Transverse colon (tissue), 4 donors: ENCODE results near the gene MBTPS1. TPM values are rescaled to one million over a fixed set of nuclear protein-coding genes. Genes with fewer than 3 reads are reported as not detected.
"Not testable (repeated sequence)": the region's sequence is repeated elsewhere in the genome, so short reads cannot be mapped to it uniquely, and the experiment has no call there.

Experiments used
- DNase-seq: peaks from one replicate; pipeline ENCODE4 v3.0.0-alpha.2; 2019
- H3K27ac ChIP-seq, 4 donors: fragments of 200-600 bp; sonication (generic); 2 replicates each; pipeline ENCODE4 v1.5.1; 2016 to 2018; ENCODE audit warnings: inconsistent platforms in 4 of 4
- H3K27me3 ChIP-seq: fragments of 200-600 bp; sonication (generic); 2 replicates; pipeline ENCODE4 v1.5.1; 2017; ENCODE audit warnings: inconsistent platforms
- H3K36me3 ChIP-seq, 4 donors: fragments of 200-600 bp; sonication (generic); 2 replicates each; pipeline ENCODE4 v1.5.1; 2017 to 2019; ENCODE audit warnings: inconsistent platforms in 4 of 4
- H3K4me1 ChIP-seq, 4 donors: fragments of 200-600 bp; sonication (generic); 2 replicates each; pipeline ENCODE4 v1.5.1; 2017 to 2020; ENCODE audit warnings: inconsistent platforms in 4 of 4
- H3K4me3 ChIP-seq, 4 donors: fragments of 200-600 bp; sonication (generic); 1 replicate in 1 of 4; 2 replicates in 3 of 4; pipeline versions ENCODE4 v1.5.1 to v1.6.1; 2017 to 2019; ENCODE audit warnings: inconsistent platforms in 4 of 4
- H3K9me3 ChIP-seq, 2 donors: fragments of 200-600 bp; sonication (generic); 2 replicates each; pipeline ENCODE4 v1.5.1; 2017 to 2019; ENCODE audit warnings: inconsistent platforms in 2 of 2
- EP300 ChIP-seq: sonication (generic); formaldehyde crosslinking; IDR thresholded peaks from one replicate; pipeline ENCODE4 v1.6.1; 2017; ENCODE audit warnings: antibody characterized with exemption, low read depth
- POLR2A ChIP-seq: fragments of 450-650 bp; IDR thresholded peaks from one replicate; pipeline ENCODE4 v1.6.1; 2016; ENCODE audit warnings: antibody characterized with exemption, mild to moderate bottlenecking, moderate library complexity
- POLR2AphosphoS5 ChIP-seq, 3 donors: sonication (generic); formaldehyde crosslinking; IDR thresholded peaks; one replicate each; pipeline ENCODE4 v1.6.1; 2016; ENCODE audit warnings: antibody characterized with exemption in 3 of 3
- WGBS, 2 donors: methylation state at CpG; one replicate each; pipeline ENCODE4 v1.1.5; 2018; ENCODE audit warnings: low coverage in 1 of 2; 5-methylcytosine and 5-hydroxymethylcytosine counted together
- in situ Hi-C, 4 donors: fragments of 200-750 bp; cut with MboI; loops; one replicate each; pipeline versions ENCODE4 v1.15.0 to v1.15.1; 2017; ENCODE audit warnings: low sequenced_read_pairs in 3 of 4, low pct_ligation_motif_present in 1 of 4, low pct_unique_long_range_greater_than_20kb in 1 of 4
- intact Hi-C: fragments of 100-400 bp; cut with DNase I; formaldehyde crosslinking; loops from one replicate; pipeline ENCODE4 v1.15.1; 2023; ENCODE audit warnings: low total_unique reads
- total RNA-seq, 4 donors: library from RNA; depleted of rRNA; stranded (reverse); fragments of >200 nt; gene quantifications; one replicate each; pipeline ENCODE4 v1.1.0, GENCODE V29; 2016
- TF ChIP-seq, protein P1 (sequence below), 5 experiments: fragments of 200-600 bp in 3 of 5; fragments of 450-650 bp in 2 of 5; sonication (generic) in 3 of 5; IDR thresholded peaks; 1 replicate in 2 of 5; 2 replicates in 3 of 5; pipeline ENCODE4 v1.5.1; 2016 to 2017; ENCODE audit warnings: antibody characterized with exemption in 5 of 5, inconsistent platforms in 3 of 5, mild to moderate bottlenecking in 2 of 5, moderate library complexity in 1 of 5

MBTPS1 gene
- total RNA-seq, 4 donors from 2014 or later: 53.7 to 110 (median 97.0) TPM

DNA sequence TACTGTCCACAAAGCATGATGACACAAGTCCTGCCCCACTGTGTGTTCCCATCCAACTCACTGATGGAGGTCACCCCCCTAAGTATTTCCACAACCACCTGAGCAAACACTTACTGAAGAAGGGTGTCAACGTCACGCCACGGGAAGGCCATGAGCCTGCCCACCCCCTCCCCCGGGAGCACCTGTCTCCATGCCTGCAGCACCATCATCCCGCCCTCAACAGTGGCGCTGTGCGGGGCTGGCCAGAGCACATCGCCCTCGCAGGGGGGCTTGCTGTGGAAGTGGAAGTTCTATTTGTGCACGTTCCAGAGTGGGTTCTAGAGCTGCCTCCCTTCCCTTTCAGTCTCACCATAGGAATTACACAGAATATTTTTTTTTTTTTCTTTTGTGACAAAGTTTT, 4.3 kb upstream of the MBTPS1 start:
- Histone ChIP-seq H3K9me3 (no peaks in the 10 kb centered on the region), H3K4me3 (no peak overlapping the region), H3K27ac (no peak overlapping the region), H3K4me1 (peaks cover under 1 to 8% (median 6%) of the 10 kb centered on the region in 4 donors), H3K27me3 (no peaks in the 10 kb centered on the region), H3K36me3 (no peaks in the 10 kb centered on the region)
- TF ChIP-seq POLR2A (no peak), POLR2AphosphoS5 (IDR thresholded peaks at IDR 0.05) (no peak), EP300 (no peak)
- TF ChIP-seq, protein P1, sequence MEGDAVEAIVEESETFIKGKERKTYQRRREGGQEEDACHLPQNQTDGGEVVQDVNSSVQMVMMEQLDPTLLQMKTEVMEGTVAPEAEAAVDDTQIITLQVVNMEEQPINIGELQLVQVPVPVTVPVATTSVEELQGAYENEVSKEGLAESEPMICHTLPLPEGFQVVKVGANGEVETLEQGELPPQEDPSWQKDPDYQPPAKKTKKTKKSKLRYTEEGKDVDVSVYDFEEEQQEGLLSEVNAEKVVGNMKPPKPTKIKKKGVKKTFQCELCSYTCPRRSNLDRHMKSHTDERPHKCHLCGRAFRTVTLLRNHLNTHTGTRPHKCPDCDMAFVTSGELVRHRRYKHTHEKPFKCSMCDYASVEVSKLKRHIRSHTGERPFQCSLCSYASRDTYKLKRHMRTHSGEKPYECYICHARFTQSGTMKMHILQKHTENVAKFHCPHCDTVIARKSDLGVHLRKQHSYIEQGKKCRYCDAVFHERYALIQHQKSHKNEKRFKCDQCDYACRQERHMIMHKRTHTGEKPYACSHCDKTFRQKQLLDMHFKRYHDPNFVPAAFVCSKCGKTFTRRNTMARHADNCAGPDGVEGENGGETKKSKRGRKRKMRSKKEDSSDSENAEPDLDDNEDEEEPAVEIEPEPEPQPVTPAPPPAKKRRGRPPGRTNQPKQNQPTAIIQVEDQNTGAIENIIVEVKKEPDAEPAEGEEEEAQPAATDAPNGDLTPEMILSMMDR (IDR thresholded peaks at IDR 0.05): no peak
- in situ Hi-C loops: loop anchor here in 1 of 4 donors (25.0 kb wide), 1 partner anchor 366 kb away; no protein-coding TSS in a partner anchor
- intact Hi-C loops: no loop called here
- 85 to 89% methylated on average over 3 to 9 of the region's 10 CpGs for WGBS, 2 donors
- DNase-seq: no peak

DNA sequence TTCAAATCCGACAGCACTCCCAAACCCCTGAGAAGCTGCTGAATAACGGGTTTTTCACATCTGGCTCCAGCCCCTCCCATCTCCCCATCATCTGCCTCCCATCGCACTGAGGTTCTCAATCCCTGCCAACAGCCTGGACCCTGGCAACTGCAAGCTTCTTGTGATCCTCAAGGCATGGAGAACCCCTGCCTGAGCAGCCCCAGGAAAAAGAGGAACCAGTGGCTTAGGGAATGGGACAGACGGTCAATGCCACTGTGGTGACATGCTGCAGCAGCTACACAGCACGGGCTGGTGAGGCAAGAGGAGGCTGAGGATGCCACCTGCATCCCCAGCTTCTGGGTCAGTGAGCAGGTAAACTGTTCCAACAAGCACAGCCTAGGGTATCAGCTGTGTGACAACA, 3.3 kb upstream of the MBTPS1 start:
- Histone ChIP-seq H3K4me3 (no peak overlapping the region), H3K27me3 (no peaks in the 10 kb centered on the region), H3K36me3 (no peaks in the 10 kb centered on the region), H3K27ac (no peak overlapping the region), H3K9me3 (no peaks in the 10 kb centered on the region), H3K4me1 (peaks cover 10 to 17% (median 13%) of the 10 kb centered on the region in 4 donors)
- 75% methylated on average over 5 of the region's 5 CpGs; no CpG with 5 or more reads in 1 of the 2 donors for WGBS, 2 donors
- DNase-seq: no peak
- in situ Hi-C loops (loop anchor here in 1 of 4 donors (25.0 kb wide), 1 partner anchor 367 kb away; no protein-coding TSS in a partner anchor), intact Hi-C loops (no loop called here)
- no peak for TF ChIP-seq EP300
- TF ChIP-seq POLR2AphosphoS5 (IDR thresholded peaks at IDR 0.05): no peak
- TF ChIP-seq, protein P1 (IDR thresholded peaks at IDR 0.05): no peak
- TF ChIP-seq POLR2A: no peak

DNA sequence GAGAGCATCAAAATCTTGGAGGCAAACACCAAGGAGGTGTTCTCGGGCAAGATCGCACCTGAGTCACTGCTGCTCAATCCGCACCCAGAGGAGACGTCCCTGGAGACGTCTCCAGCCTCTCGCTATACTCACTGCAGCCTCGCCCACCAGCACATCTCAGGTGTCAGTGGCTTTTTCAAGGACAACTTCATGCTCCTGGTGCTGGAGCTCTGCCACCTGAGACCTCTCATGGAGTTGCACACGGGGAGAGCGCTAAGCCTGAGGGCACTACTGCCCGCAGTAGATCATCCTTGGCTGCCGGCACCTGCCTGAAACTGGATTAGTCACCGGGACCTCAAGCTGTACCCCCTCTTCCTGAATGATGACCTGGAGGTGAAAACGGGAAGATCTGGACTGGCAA, 2.6 kb upstream of the MBTPS1 start:
- TF ChIP-seq EP300: no peak
- TF ChIP-seq POLR2AphosphoS5 (IDR thresholded peaks at IDR 0.05): no peak
- no peak for TF ChIP-seq POLR2A
- TF ChIP-seq, protein P1 (IDR thresholded peaks at IDR 0.05): no peak
- no peak for DNase-seq
- Histone ChIP-seq H3K27ac (no peak overlapping the region), H3K36me3 (no peaks in the 10 kb centered on the region), H3K27me3 (no peaks in the 10 kb centered on the region), H3K9me3 (no peaks in the 10 kb centered on the region), H3K4me3 (no peak overlapping the region), H3K4me1 (peaks cover 14 to 23% (median 18%) of the 10 kb centered on the region in 4 donors)
- 88 to 100% methylated on average over 1 to 13 of the region's 13 CpGs for WGBS, 2 donors
- intact Hi-C loops (no loop called here), in situ Hi-C loops (loop anchor here in 1 of 4 donors (25.0 kb wide), 1 partner anchor 368 kb away; no protein-coding TSS in a partner anchor)

DNA sequence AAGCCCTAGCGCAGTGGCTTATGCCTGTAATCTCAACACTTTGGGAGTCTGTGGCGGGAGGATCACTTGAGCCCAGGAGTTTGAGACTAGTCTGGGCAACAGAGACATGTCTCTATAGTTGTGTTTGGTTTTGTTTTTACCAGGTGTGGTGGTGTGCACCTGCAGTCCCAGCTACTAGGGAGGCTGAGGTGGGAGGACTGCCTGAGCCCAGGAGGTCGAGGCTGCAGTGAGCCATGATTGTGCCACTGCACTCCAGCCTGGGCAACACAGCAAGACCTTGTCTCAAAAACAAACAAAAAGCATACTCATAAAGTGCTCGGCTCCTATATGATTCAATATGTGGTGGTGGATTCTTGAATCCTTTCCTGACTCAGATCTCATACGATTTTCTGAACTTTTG, 1.6 kb upstream of the MBTPS1 start:
- H3K36me3 ChIP-seq, H3K27me3 ChIP-seq, intact Hi-C loops, H3K4me3 ChIP-seq, H3K9me3 ChIP-seq, H3K27ac ChIP-seq, DNase-seq: not testable (repeated sequence)
- in situ Hi-C loops: loop anchor here in 1 of 4 donors (25.0 kb wide), 1 partner anchor 369 kb away; no protein-coding TSS in a partner anchor
- peaks cover 14 to 30% (median 19%) of the 10 kb centered on the region in 4 donors for H3K4me1 ChIP-seq
- 91 to 96% methylated on average over 3 to 5 of the region's 5 CpGs for WGBS, 2 donors

DNA sequence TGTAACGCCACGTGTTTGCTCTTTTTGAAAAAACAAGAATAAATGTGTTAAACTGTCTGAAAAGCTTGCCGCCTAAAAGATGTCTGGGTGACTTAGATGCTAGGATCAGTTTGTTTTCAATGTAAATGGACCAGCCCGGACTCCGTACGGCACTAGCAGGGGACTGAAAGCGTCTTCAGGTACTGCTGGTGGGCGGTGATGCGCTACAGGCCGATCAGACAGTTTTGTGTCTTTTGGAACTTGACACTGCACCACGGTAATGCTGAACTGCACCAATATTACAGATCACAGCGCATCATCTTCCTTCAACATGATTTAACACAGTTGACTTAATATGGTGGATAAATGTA, 727 bp upstream of the MBTPS1 start:
- intact Hi-C loops (no loop called here), in situ Hi-C loops (loop anchor here in 1 of 4 donors (25.0 kb wide), 1 partner anchor 370 kb away; no protein-coding TSS in a partner anchor)
- no peaks in the 10 kb centered on the region for H3K9me3 ChIP-seq
- DNase-seq: no peak
- WGBS, 2 donors: 8 to 50% methylated on average over 1 to 12 of the region's 12 CpGs
- no peaks in the 10 kb centered on the region for H3K36me3 ChIP-seq
- H3K27ac ChIP-seq: peak overlapping the region; percentile 90 to 98 (median 94)
- peaks cover 14 to 30% (median 19%) of the 10 kb centered on the region in 4 donors for H3K4me1 ChIP-seq
- no peaks in the 10 kb centered on the region for H3K27me3 ChIP-seq
- TF ChIP-seq, protein P1 (IDR thresholded peaks at IDR 0.05): no peak
- no peak for TF ChIP-seq EP300
- TF ChIP-seq POLR2A: no peak
- no peak for TF ChIP-seq POLR2AphosphoS5 (IDR thresholded peaks at IDR 0.05)
- H3K4me3 ChIP-seq: peak overlapping the region; percentile 80 to 97 (median 94)
